ENCODE data around the gene PCDHGA7.

DNA sequence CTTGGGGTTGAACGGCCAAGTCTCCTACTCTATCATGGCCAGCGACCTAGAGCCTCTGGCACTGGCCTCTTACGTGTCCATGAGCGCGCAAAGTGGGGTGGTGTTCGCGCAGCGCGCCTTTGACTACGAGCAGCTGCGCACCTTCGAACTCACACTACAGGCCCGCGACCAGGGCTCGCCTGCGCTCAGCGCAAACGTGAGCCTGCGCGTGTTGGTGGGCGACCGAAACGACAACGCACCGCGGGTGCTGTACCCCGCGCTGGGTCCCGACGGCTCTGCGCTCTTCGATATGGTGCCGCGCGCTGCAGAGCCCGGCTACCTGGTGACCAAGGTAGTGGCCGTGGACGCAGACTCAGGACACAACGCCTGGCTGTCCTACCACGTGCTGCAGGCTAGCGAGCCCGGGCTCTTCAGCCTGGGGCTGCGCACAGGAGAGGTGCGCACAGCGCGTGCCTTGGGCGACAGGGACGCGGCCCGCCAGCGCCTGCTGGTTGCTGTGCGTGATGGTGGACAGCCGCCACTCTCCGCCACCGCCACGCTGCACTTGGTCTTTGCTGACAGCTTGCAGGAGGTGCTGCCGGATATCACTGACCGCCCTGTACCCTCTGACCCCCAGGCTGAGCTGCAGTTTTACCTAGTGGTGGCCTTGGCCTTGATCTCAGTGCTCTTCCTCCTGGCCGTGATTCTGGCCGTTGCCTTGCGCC lies 17.2 kb downstream of the PCDHGA7 start:
- TF ChIP-seq POLR2AphosphoS5 (IDR thresholded peaks at IDR 0.05; ENCODE audit: borderline replicate concordance, low read depth, low read length), result no peak
- TF ChIP-seq EZH2 (IDR thresholded peaks at IDR 0.05), result no peak
- no peak for TF ChIP-seq FOXP2 (optimal IDR thresholded peaks at IDR 0.05; ENCODE audit: control extremely low read depth, extremely low read length, insufficient read depth)

Data from SK-N-MC (cell line).